ENCODE measurements around the gene TTN.
"Not testable (repeated sequence)": the region's sequence is repeated elsewhere in the genome, so short reads cannot be mapped to it uniquely, and the experiment has no call there.

GRCh38 chr2:178525460-178525859 is 281.8 kb downstream of the TTN start:
- TF ChIP-seq CTCF (conservative IDR thresholded peaks at IDR 0.05; ENCODE audit: low read depth in 2 of 2); REST (IDR thresholded peaks at IDR 0.05; ENCODE audit: unreplicated experiment); CREB1 (CRISPR knock-in tag; IDR thresholded peaks at IDR 0.05; ENCODE audit: low read depth); EZH2phosphoT487 (IDR thresholded peaks at IDR 0.05; ENCODE audit: unreplicated experiment); EZH2 (IDR thresholded peaks at IDR 0.05; ENCODE audit: low read depth, unreplicated experiment); JUNB (IDR thresholded peaks at IDR 0.05; ENCODE audit: unreplicated experiment); POLR2AphosphoS5 (IDR thresholded peaks at IDR 0.05; ENCODE audit: low read depth); NANOG (IDR thresholded peaks at IDR 0.05; ENCODE audit: borderline replicate concordance); ETS1 (IDR thresholded peaks at IDR 0.05); ZNF331 (CRISPR knock-in tag; IDR thresholded peaks at IDR 0.05; ENCODE audit: low read depth); ZNF462 (CRISPR knock-in tag; IDR thresholded peaks at IDR 0.05); ZNF114 (CRISPR knock-in tag; IDR thresholded peaks at IDR 0.05); STAT1 (IDR thresholded peaks at IDR 0.05; ENCODE audit: unreplicated experiment): not testable (repeated sequence)
